Body of pancreas (tissue), 4 donors: ENCODE measurements around the gene ETFRF1. TPM values are rescaled to one million over a fixed set of nuclear protein-coding genes. Genes with fewer than 3 reads are reported as not detected.

ENCODE experiments used
- ATAC-seq: fragments of 150-250 bp; one replicate; pipeline ENCODE4 v1.9.1; 2016
- DNase-seq, 4 donors: peaks; one replicate each; pipeline ENCODE4 v3.0.0-alpha.2; 2019
- H3K27ac ChIP-seq, 4 donors: fragments of 200-600 bp; sonication (generic); 1 replicate in 3 of 4; 2 replicates in 1 of 4; pipeline versions ENCODE4 v1.5.1 to v1.6.1; 2016 to 2019; ENCODE audit warnings: mild to moderate bottlenecking in 1 of 4, mixed read lengths in 1 of 4, moderate library complexity in 1 of 4
- H3K27me3 ChIP-seq, 2 donors: fragments of 200-600 bp; sonication (generic); one replicate each; pipeline ENCODE4 v1.6.0; 2016; ENCODE audit warnings: mild to moderate bottlenecking in 1 of 2
- H3K36me3 ChIP-seq, 2 donors: fragments of 200-600 bp; sonication (generic); replicated peaks in 1 of 2; 2 replicates each; pipeline ENCODE4 v1.5.1; 2016; ENCODE audit warnings: low read depth in 2 of 2; ENCODE audit not compliant: insufficient read depth in 1 of 2
- H3K4me1 ChIP-seq: fragments of 200-600 bp; sonication (generic); one replicate; pipeline ENCODE4 v1.6.0; 2016
- H3K4me3 ChIP-seq, 2 donors: fragments of 200-600 bp; sonication (generic); 1 replicate in 1 of 2; 2 replicates in 1 of 2; pipeline ENCODE4 v1.5.1; 2016 to 2019
- H3K9me3 ChIP-seq, 3 donors: fragments of 200-600 bp; sonication (generic); 1 replicate in 2 of 3; 2 replicates in 1 of 3; pipeline ENCODE4 v1.5.1; 2016
- POLR2A ChIP-seq, 3 donors: fragments of 450-650 bp; IDR thresholded peaks; one replicate each; pipeline ENCODE4 v1.6.1; 2016; ENCODE audit warnings: antibody characterized with exemption in 3 of 3, mild to moderate bottlenecking in 2 of 3
- WGBS, 2 donors: methylation state at CpG; one replicate each; pipeline ENCODE4 v1.1.5; 2017; 5-methylcytosine and 5-hydroxymethylcytosine counted together
- intact Hi-C: fragments of 100-400 bp; cut with DNase I; formaldehyde crosslinking; loops from one replicate; pipeline ENCODE4 v1.15.1; 2023
- total RNA-seq, 2 donors: library from RNA; depleted of rRNA; stranded (reverse); fragments of >200 nt; gene quantifications; one replicate each; pipeline ENCODE4 v1.1.0, GENCODE V29; 2016
- TF ChIP-seq, protein P1 (sequence below), 7 experiments: fragments of 450-650 bp in 4 of 7; fragments of 200-600 bp in 3 of 7; sonication (generic) in 3 of 7; IDR thresholded peaks; one replicate each; pipeline ENCODE4 v1.5.1; 2016 to 2019; ENCODE audit warnings: antibody characterized with exemption in 7 of 7

The ETFRF1 gene
- total RNA-seq, 2 donors from 2014 or later: 12.5 to 24.9 TPM

DNA sequence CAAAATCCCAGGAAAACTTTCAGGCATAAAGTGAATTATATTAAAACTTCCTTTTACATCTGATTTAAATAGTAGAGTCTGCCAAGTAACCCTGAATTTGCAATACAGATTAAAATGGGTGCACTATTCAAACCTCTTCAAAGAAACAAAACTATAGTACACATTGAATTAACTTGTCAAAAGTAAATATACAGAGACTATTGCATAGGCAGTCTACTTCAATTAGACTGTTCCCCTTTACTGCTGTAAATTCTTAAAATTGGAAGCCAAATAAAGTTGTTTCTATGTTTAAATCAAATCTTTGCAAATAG lies 48.6 kb downstream of the ETFRF1 start:
- H3K27ac ChIP-seq: peak overlapping the region in 2 of 4 donors; percentile 32 to 63

DNA sequence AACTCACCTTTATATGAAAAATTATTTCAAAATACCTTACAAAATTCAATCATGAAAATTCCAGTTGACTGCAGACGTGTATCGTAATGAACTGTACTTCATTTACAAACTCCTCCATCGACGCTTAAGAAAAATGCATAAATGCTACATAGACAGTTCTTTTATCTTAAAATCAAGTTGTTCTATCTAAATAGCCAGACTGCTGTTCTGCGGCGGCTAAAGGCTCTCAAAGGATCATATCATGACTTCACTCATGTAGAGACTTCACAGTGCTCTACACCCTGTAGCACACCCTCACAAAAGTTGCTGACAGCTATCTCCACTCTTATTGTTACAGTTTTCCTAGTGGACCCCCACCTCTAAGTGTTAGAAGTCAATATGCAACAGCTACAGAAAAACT lies 50.5 kb downstream of the ETFRF1 start:
- no peaks in the 10 kb centered on the region for H3K9me3 ChIP-seq
- WGBS, 2 donors: 95% methylated on average over 6 of the region's 6 CpGs
- TF ChIP-seq POLR2A (IDR thresholded peaks at IDR 0.05): no peak
- H3K4me3 ChIP-seq: no peak overlapping the region
- peak overlapping the region in 1 of 4 donors; percentile 3 for H3K27ac ChIP-seq
- DNase-seq (no peak), ATAC-seq (no peak)
- H3K4me1 ChIP-seq: peaks cover 30% of the 10 kb centered on the region
- intact Hi-C loops: no loop called here
- H3K36me3 ChIP-seq: no peaks in the 10 kb centered on the region
- H3K27me3 ChIP-seq: no peaks in the 10 kb centered on the region

More for the DNA sequence above, 48.6 kb downstream of the ETFRF1 start:
- no peak overlapping the region for H3K4me3 ChIP-seq
- TF ChIP-seq, protein P1, sequence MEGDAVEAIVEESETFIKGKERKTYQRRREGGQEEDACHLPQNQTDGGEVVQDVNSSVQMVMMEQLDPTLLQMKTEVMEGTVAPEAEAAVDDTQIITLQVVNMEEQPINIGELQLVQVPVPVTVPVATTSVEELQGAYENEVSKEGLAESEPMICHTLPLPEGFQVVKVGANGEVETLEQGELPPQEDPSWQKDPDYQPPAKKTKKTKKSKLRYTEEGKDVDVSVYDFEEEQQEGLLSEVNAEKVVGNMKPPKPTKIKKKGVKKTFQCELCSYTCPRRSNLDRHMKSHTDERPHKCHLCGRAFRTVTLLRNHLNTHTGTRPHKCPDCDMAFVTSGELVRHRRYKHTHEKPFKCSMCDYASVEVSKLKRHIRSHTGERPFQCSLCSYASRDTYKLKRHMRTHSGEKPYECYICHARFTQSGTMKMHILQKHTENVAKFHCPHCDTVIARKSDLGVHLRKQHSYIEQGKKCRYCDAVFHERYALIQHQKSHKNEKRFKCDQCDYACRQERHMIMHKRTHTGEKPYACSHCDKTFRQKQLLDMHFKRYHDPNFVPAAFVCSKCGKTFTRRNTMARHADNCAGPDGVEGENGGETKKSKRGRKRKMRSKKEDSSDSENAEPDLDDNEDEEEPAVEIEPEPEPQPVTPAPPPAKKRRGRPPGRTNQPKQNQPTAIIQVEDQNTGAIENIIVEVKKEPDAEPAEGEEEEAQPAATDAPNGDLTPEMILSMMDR (IDR thresholded peaks at IDR 0.05): no peak
- TF ChIP-seq POLR2A (IDR thresholded peaks at IDR 0.05): no peak
- H3K27me3 ChIP-seq: no peaks in the 10 kb centered on the region
- no peaks in the 10 kb centered on the region for H3K9me3 ChIP-seq
- intact Hi-C loops: no loop called here
- no peaks in the 10 kb centered on the region for H3K36me3 ChIP-seq
- ATAC-seq (no peak), DNase-seq (no peak)
- H3K4me1 ChIP-seq: peaks cover 18% of the 10 kb centered on the region

DNA sequence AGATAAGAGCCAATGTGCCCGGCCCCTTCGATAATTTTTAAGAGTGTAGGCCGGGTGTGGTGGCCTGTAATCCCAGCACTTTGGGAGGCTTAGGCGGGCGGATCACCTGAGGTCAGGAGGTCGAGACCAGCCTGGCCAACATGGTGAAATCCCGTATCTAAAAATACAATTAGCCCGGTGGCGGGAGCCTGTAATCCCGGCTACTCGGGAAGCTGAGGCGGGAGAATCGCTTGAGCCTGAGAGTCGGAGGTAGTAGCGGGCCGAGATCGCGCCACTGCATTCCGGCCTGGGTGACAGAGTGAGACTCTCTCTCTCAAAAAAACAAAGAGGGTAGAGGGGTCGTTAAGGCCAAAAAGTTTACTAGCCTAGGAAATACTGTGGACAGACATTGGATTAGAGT lies 53.1 kb downstream of the ETFRF1 start:
- no peak for ATAC-seq
- intact Hi-C loops: no loop called here
- H3K36me3 ChIP-seq: no peaks in the 10 kb centered on the region

DNA sequence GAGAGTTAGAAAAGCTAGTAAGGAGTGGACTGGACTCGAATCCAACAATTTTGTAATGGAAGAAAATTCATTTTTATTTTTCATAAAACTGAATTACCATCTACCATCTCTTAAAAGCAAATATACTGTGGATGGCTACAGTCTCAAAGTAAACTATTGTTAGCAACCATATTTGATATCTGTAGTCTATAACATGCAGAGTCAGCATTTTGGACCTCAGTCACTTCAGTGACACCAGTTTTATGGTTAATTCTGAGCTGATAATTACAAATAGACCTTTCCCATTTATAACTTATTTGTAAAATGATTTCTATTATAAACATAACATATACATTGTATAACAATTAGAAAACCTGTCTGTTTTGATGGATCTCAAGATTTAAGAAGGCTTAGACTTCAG lies 53.7 kb downstream of the ETFRF1 start:
- intact Hi-C loops: no loop called here
- H3K36me3 ChIP-seq: no peaks in the 10 kb centered on the region
- H3K4me1 ChIP-seq: peaks cover 33% of the 10 kb centered on the region
- TF ChIP-seq, protein P1 (IDR thresholded peaks at IDR 0.05): no peak
- no peak for TF ChIP-seq POLR2A (IDR thresholded peaks at IDR 0.05)
- WGBS, 2 donors: 100% methylated on average over 1 of the region's 1 CpG
- H3K4me3 ChIP-seq: no peak overlapping the region
- H3K27me3 ChIP-seq: no peaks in the 10 kb centered on the region
- ATAC-seq (no peak), DNase-seq (no peak)
- no peaks in the 10 kb centered on the region for H3K9me3 ChIP-seq
- H3K27ac ChIP-seq: no peak overlapping the region

More for the DNA sequence above, 53.1 kb downstream of the ETFRF1 start:
- TF ChIP-seq POLR2A (IDR thresholded peaks at IDR 0.05): no peak
- TF ChIP-seq, protein P1 (IDR thresholded peaks at IDR 0.05): no peak
- no peak for DNase-seq
- 95 to 96% methylated on average over 20 of the region's 20 CpGs for WGBS, 2 donors
- Histone ChIP-seq H3K4me3 (no peak overlapping the region), H3K27me3 (no peaks in the 10 kb centered on the region), H3K9me3 (no peaks in the 10 kb centered on the region), H3K27ac (no peak overlapping the region), H3K4me1 (peaks cover 35% of the 10 kb centered on the region)

DNA sequence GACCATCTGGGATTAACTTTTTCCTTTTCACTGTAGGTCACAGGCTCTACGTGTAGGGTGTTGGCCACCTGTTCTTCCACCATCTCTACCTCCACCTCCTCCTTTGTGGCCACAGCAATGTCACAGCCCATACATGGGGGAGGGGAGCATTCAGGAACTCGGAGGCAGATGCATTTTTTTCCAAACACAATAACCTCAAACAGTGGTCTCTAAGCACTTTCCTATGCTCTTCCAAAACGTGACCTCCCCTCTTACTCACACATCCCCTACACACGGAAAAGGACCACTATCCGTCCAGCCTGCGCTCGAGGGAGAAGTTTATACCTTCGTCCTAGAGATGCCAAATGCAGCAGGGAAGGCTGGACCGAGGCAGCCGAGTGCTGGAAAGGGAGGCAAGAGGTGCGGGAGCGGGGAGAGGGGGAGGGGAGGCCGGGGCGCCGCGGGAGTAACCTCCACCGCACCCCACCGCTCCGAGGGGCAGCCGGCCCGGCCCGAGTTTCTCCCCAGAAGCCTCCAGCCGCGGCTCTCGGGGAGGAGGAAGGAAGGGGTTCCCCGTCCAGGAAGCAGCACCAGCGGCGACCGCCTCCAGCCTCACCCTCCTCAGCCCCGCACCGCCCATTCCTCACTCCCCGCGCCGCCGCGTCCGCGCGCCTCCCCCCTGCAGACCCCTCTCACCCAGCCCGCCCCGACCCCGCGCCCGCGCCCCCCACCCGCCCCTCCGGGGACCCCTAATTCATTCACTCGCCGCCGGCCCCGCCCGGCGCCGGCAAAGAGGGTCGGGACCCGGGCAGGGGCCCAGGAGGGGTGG lies 55.1 kb downstream of the ETFRF1 start:
- ATAC-seq (peak; percentile 24), DNase-seq (peak; percentile 52 to 62 (median 54))
- 0 to 2% methylated on average over 22 to 55 of the region's 56 CpGs for WGBS, 2 donors
- Histone ChIP-seq H3K27ac (peak overlapping the region; percentile 93 to 98 (median 98)), H3K9me3 (no peaks in the 10 kb centered on the region), H3K4me1 (peaks cover 40% of the 10 kb centered on the region), H3K27me3 (no peaks in the 10 kb centered on the region), H3K36me3 (no peaks in the 10 kb centered on the region), H3K4me3 (peak overlapping the region; percentile 86 to 98)
- intact Hi-C loops: no loop called here
- TF ChIP-seq POLR2A (IDR thresholded peaks at IDR 0.05): peak in 1 of 3 donors; percentile 10
- TF ChIP-seq, protein P1 (IDR thresholded peaks at IDR 0.05): no peak
